A549 (cell line): ENCODE data around the gene CTR9. TPM values are rescaled to one million over a fixed set of nuclear protein-coding genes. Genes with fewer than 3 reads are reported as not detected.

Experiments
- ATAC-seq, 2 experiments: fragments of 200-7000 bp in 1 of 2; fragments of >200 bp in 1 of 2; cut with Nextera tagmentation in 1 of 2; cut with Tn5 transposase in 1 of 2; 3 replicates each; pipeline versions ENCODE4 v1.8.0 to v1.9.1; 2018 to 2020; ENCODE audit warnings: mild to moderate bottlenecking in 1 of 2, moderate library complexity in 1 of 2
- CTCF ChIA-PET: fragments of 300-600 bp; sonication (Branson Sonifier 250); formaldehyde crosslinking; extraction: SDS; loops from one replicate; lab custom pipeline; 2021; ENCODE audit warnings: antibody characterized with exemption, inconsistent platforms; lab: Yijun Ruan, JAX
- POLR2A ChIA-PET: fragments of 350-600 bp; formaldehyde crosslinking; extraction: SDS; loops from one replicate; lab custom pipeline; 2021; ENCODE audit warnings: antibody characterized with exemption, inconsistent platforms; lab: Yijun Ruan, JAX
- DNase-seq, 2 experiments: peaks; one replicate each; pipeline versions ENCODE4 v3.0.0 to v3.0.0-alpha.2; 2011 to 2016; ENCODE audit warnings: low read depth in 1 of 2, low spot score in 1 of 2
- FAIRE-seq: peaks from 2 replicates; lab custom pipeline; 2011; peaks lifted over from hg19 to GRCh38; lab: Jason Lieb, UNC
- H3K27ac ChIP-seq, 2 experiments: fragments of >200 bp; sonication (Bioruptor Twin); formaldehyde crosslinking; 3 replicates each; pipeline ENCODE4 v1.5.1; 2016 to 2017
- H3K4me1 ChIP-seq: fragments of >200 bp; sonication (Bioruptor Twin); formaldehyde crosslinking; 3 replicates; pipeline ENCODE4 v1.6.1; 2016
- H3K4me2 ChIP-seq: fragments of >200 bp; sonication (Bioruptor Twin); formaldehyde crosslinking; 3 replicates; pipeline ENCODE4 v1.6.1; 2016
- H3K4me3 ChIP-seq: fragments of >200 bp; sonication (Bioruptor Twin); formaldehyde crosslinking; 3 replicates; pipeline ENCODE4 v1.5.1; 2016
- H3K9me3 ChIP-seq: fragments of >200 bp; sonication (Bioruptor Twin); formaldehyde crosslinking; 3 replicates; pipeline ENCODE4 v1.6.1; 2016
- BHLHE40 ChIP-seq: IDR thresholded peaks from 2 replicates; pipeline ENCODE4 v1.6.1; 2012; ENCODE audit warnings: low read depth, low read length, inconsistent platforms
- CBX8 ChIP-seq: fragments of 200-600 bp; sonication (generic); IDR thresholded peaks from 2 replicates; pipeline ENCODE4 v1.6.1; 2016
- EHMT2 ChIP-seq: fragments of 200-600 bp; sonication (generic); IDR thresholded peaks from 2 replicates; pipeline ENCODE4 v1.6.1; 2016; ENCODE audit warnings: antibody characterized with exemption, low read depth, mild to moderate bottlenecking, moderate library complexity
- EP300 ChIP-seq, 2 experiments: fragments of >200 bp; sonication (Bioruptor Twin); formaldehyde crosslinking; IDR thresholded peaks; 2 replicates in 1 of 2; 3 replicates in 1 of 2; pipeline ENCODE4 v1.6.1; 2016 to 2017
- FOXS1 ChIP-seq: fragments of 250-450 bp; sonication (Bioruptor Pico); IDR thresholded peaks from 2 replicates; pipeline ENCODE4 v1.5.0; 2020; ENCODE audit warnings: mild to moderate bottlenecking, moderate library complexity
- GATA3 ChIP-seq: IDR thresholded peaks from 2 replicates; pipeline ENCODE4 v1.6.1; 2012; ENCODE audit warnings: borderline replicate concordance
- HOXB13 ChIP-seq: fragments of 250-450 bp; sonication (Bioruptor Pico); IDR thresholded peaks from 2 replicates; pipeline ENCODE4 v1.5.0; 2020; ENCODE audit warnings: low read depth, mild to moderate bottlenecking, moderate library complexity
- HOXB5 ChIP-seq: fragments of 250-450 bp; sonication (Bioruptor Pico); IDR thresholded peaks from 2 replicates; pipeline ENCODE4 v1.5.0; 2020; ENCODE audit warnings: mild to moderate bottlenecking, moderate library complexity
- JUN ChIP-seq, 2 experiments: fragments of >200 bp; sonication (Bioruptor Twin); formaldehyde crosslinking; IDR thresholded peaks; 2 replicates in 1 of 2; 3 replicates in 1 of 2; pipeline ENCODE4 v1.6.1; 2016 to 2017
- KDM5A ChIP-seq: fragments of 200-600 bp; sonication (generic); IDR thresholded peaks from 2 replicates; pipeline ENCODE4 v1.6.1; 2016; ENCODE audit warnings: antibody characterized with exemption, mild to moderate bottlenecking
- MAFK ChIP-seq: fragments of 450-650 bp; IDR thresholded peaks from 2 replicates; pipeline ENCODE4 v1.6.1; 2014; ENCODE audit not compliant: partially characterized antibody
- MAX ChIP-seq: IDR thresholded peaks from 2 replicates; pipeline ENCODE4 v1.6.1; 2012
- MAZ ChIP-seq: fragments of 150-350 bp; IDR thresholded peaks from 2 replicates; pipeline ENCODE4 v1.6.1; 2014; ENCODE audit warnings: antibody characterized with exemption, low read depth, low read length, borderline replicate concordance
- MYC ChIP-seq: IDR thresholded peaks from 2 replicates; pipeline ENCODE4 v1.6.1; 2012; ENCODE audit warnings: mild to moderate bottlenecking, inconsistent platforms, low read length, improper control_type of control experiment, borderline replicate concordance
- NFE2L2 ChIP-seq: fragments of 150-350 bp; conservative IDR thresholded peaks from 2 replicates; pipeline ENCODE4 v1.6.1; 2014; ENCODE audit warnings: low read length
- NPAS2 ChIP-seq: fragments of 250-450 bp; sonication (Bioruptor Pico); IDR thresholded peaks from 2 replicates; pipeline ENCODE4 v1.8.0; 2022; ENCODE audit warnings: mild to moderate bottlenecking, moderate library complexity, borderline replicate concordance
- NR3C1 ChIP-seq: fragments of >200 bp; sonication (Bioruptor Twin); formaldehyde crosslinking; IDR thresholded peaks from 3 replicates; pipeline ENCODE4 v1.6.1; 2017
- POLR2AphosphoS2 ChIP-seq: conservative IDR thresholded peaks from 2 replicates; pipeline ENCODE4 v1.6.1; 2012; ENCODE audit warnings: low read length, improper control_type of control experiment, inconsistent platforms
- RAD21 ChIP-seq, 2 experiments: fragments of >200 bp in 1 of 2; sonication (Bioruptor Twin) in 1 of 2; formaldehyde crosslinking in 1 of 2; IDR thresholded peaks in 1 of 2; conservative IDR thresholded peaks in 1 of 2; 2 replicates in 1 of 2; 3 replicates in 1 of 2; pipeline ENCODE4 v1.6.1; 2012 to 2018; ENCODE audit warnings: inconsistent platforms in 1 of 2
- RNF2 ChIP-seq: fragments of 200-600 bp; sonication (generic); IDR thresholded peaks from 2 replicates; pipeline ENCODE4 v1.6.1; 2016; ENCODE audit warnings: low read depth, mild to moderate bottlenecking, antibody characterized with exemption, moderate library complexity, borderline replicate concordance
- SREBF2 ChIP-seq: fragments of 450-650 bp; IDR thresholded peaks from 2 replicates; pipeline ENCODE4 v1.6.1; 2014; ENCODE audit warnings: mild to moderate bottlenecking, moderate library complexity
- TP53 ChIP-seq: fragments of 250-450 bp; sonication (Bioruptor Pico); IDR thresholded peaks from 2 replicates; pipeline ENCODE4 v1.5.0; 2021; ENCODE audit warnings: mild to moderate bottlenecking, moderate library complexity
- ZFP36 ChIP-seq: fragments of 450-650 bp; IDR thresholded peaks from 2 replicates; pipeline ENCODE4 v1.6.1; 2014; ENCODE audit warnings: borderline replicate concordance; ENCODE audit not compliant: partially characterized antibody
- ZSCAN20 ChIP-seq: fragments of 250-450 bp; sonication (Bioruptor Pico); IDR thresholded peaks from 2 replicates; pipeline ENCODE4 v1.8.0; 2022; ENCODE audit warnings: mild to moderate bottlenecking, moderate library complexity
- WGBS: methylation state at CpG from one replicate; pipeline ENCODE4 v1.1.6; 2017; ENCODE audit errors: missing lambda C conversion rate; 5-methylcytosine and 5-hydroxymethylcytosine counted together
- polyA plus RNA-seq, 4 experiments: library from polyadenylated mRNA; depleted of rRNA in 3 of 4; stranded (reverse); fragments of >200 nt; fragmentation: RNase III in 1 of 4; extraction: RNeasy Plus Mini Kit Qiagen cat#74134 plus additional on column Dnase treatment in 1 of 4; gene quantifications; 2 replicates in 3 of 4; 3 replicates in 1 of 4; pipeline ENCODE4 v1.2.3, GENCODE V29; 2011 to 2017
- TF ChIP-seq, protein P1 (sequence below): IDR thresholded peaks from 2 replicates; pipeline ENCODE4 v1.6.1; 2012
- TF ChIP-seq, protein P2 (sequence below): fragments of 450-650 bp; IDR thresholded peaks from 2 replicates; pipeline ENCODE4 v1.6.1; 2014; ENCODE audit warnings: antibody characterized with exemption

Gene CTR9
- polyA plus RNA-seq, 2 of the 4 experiments (the other 2 are of a cell fraction), result 24.8 to 35.0 TPM

DNA sequence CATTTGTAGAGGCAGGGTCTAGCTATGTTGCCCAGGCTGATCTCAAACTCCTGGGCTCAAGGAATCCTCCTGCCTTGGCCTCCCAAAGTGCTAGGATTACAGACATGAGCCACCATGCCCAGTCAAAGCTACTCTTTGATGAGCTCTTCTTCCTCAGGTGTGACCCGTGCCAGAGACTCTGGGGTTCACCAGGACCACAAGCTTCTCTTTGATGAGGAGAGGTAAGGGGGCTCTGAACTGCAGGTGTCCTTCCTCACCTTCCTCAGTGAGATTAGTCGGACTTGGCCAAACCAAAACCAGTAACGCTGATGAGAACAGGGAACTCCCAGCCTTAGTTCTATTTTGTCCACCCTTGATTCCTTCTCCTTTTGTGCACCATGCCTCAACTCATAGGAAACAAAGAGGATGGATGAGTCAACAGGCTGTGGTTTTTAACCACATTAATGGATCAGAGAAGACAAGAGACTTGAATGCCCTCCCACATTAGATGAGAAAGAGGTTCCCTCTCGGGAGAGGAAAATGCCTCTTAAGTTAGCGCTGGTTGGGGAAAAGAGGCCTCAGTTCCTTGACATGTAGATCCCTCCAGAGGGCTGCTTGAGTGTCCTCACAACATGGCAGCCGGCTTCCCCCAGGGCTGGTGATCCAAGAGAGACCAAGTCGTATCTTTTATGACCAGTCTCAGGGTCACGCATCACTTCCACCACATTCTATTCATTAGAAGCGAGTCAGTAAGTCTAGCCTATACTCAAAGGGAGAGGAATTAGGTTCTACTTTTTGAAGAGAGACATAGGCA is 25.7 kb upstream of the CTR9 start:
- ChIA-PET CTCF (interaction anchor here (0.7 to 3.3 kb wide), 6 partner anchors 10 to 319 kb away, joined by 3 to 13 read pairs (median 4); partner anchors contain the start of gene LYVE1), POLR2A (no interaction called here)
- no peaks in the 10 kb centered on the region; the same call in 2 of the 3 replicates for H3K9me3 ChIP-seq
- H3K4me3 ChIP-seq, result no peak overlapping the region
- DNase-seq, result no peak
- H3K27ac ChIP-seq, result no peak overlapping the region
- H3K4me1 ChIP-seq, result no peaks in the 10 kb centered on the region
- ATAC-seq, result no peak
- 72% methylated on average over 9 of the region's 9 CpGs for WGBS
- FAIRE-seq, result no peak
- TF ChIP-seq, protein P1, sequence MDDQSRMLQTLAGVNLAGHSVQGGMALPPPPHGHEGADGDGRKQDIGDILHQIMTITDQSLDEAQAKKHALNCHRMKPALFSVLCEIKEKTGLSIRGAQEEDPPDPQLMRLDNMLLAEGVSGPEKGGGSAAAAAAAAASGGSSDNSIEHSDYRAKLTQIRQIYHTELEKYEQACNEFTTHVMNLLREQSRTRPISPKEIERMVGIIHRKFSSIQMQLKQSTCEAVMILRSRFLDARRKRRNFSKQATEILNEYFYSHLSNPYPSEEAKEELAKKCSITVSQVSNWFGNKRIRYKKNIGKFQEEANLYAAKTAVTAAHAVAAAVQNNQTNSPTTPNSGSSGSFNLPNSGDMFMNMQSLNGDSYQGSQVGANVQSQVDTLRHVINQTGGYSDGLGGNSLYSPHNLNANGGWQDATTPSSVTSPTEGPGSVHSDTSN, result no peak
- TF ChIP-seq EP300 (IDR thresholded peaks at IDR 0.05), result no peak
- no peak for TF ChIP-seq HOXB5 (CRISPR knock-in tag)
- TF ChIP-seq, protein P2, sequence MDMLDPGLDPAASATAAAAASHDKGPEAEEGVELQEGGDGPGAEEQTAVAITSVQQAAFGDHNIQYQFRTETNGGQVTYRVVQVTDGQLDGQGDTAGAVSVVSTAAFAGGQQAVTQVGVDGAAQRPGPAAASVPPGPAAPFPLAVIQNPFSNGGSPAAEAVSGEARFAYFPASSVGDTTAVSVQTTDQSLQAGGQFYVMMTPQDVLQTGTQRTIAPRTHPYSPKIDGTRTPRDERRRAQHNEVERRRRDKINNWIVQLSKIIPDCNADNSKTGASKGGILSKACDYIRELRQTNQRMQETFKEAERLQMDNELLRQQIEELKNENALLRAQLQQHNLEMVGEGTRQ, result no peak
- no peak overlapping the region for H3K4me2 ChIP-seq

GRCh38 chr11:10725907-10726253 is 25.2 kb upstream of the CTR9 start:
- FAIRE-seq, result no peak

GRCh38 chr11:10727146-10727851 is 23.7 kb upstream of the CTR9 start:
- CTCF ChIA-PET, result interaction anchor here (0.6 to 3.3 kb wide), 12 partner anchors 8 to 969 kb away, joined by 3 to 13 read pairs (median 4); partner anchors contain the start of gene RNF141
- Histone ChIP-seq H3K27ac (no peak overlapping the region), H3K4me2 (no peak overlapping the region), H3K4me3 (no peak overlapping the region), H3K4me1 (no peaks in the 10 kb centered on the region), H3K9me3 (no peaks in the 10 kb centered on the region)
- FAIRE-seq (no peak), DNase-seq (no peak), ATAC-seq (no peak)
- POLR2A ChIA-PET, result no interaction called here
- 80% methylated on average over 4 of the region's 4 CpGs for WGBS
- TF ChIP-seq RAD21 (conservative IDR thresholded peaks at IDR 0.05 in 1 of 2, IDR thresholded peaks at IDR 0.05 in 1 of 2) (no peak), POLR2AphosphoS2 (no peak), HOXB13 (CRISPR knock-in tag) (no peak), ZSCAN20 (CRISPR knock-in tag) (no peak), ZFP36 (no peak), MAZ (no peak), BHLHE40 (no peak), FOXS1 (CRISPR knock-in tag) (no peak), KDM5A (no peak), SREBF2 (no peak), NFE2L2 (no peak), EHMT2 (no peak), MYC (no peak)

More at GRCh38 chr11:10725907-10726253, 25.2 kb upstream of the CTR9 start:
- Histone ChIP-seq H3K4me3 (no peak overlapping the region), H3K9me3 (no peaks in the 10 kb centered on the region), H3K4me1 (no peaks in the 10 kb centered on the region), H3K27ac (no peak overlapping the region), H3K4me2 (no peak overlapping the region)
- DNase-seq, result no peak
- CTCF ChIA-PET, result interaction anchor here (3.3 kb wide), 1 partner anchor 320 kb away, joined by 13 read pairs; no protein-coding TSS in a partner anchor
- ATAC-seq, result no peak
- no peak for TF ChIP-seq NR3C1
- TF ChIP-seq RNF2, result no peak
- no peak for TF ChIP-seq BHLHE40
- TF ChIP-seq GATA3, result no peak
- no peak for TF ChIP-seq JUN (IDR thresholded peaks at IDR 0.05)
- no peak for TF ChIP-seq TP53 (CRISPR knock-in tag)
- no peak for TF ChIP-seq MAFK
- no peak for TF ChIP-seq NPAS2 (CRISPR knock-in tag)
- TF ChIP-seq MAX, result no peak
- no peak for TF ChIP-seq POLR2AphosphoS2
- TF ChIP-seq CBX8, result no peak
- POLR2A ChIA-PET, result no interaction called here
